Right hindlimb (tissue), 1 donor: Measurements from ENCODE around the gene VPS37C.
"Not testable (repeated sequence)": the region's sequence is repeated elsewhere in the genome, so short reads cannot be mapped to it uniquely, and the experiment has no call there.

ENCODE experiments used
- DNase-seq: peaks from one replicate; pipeline ENCODE4 v3.0.0-alpha.2; 2018

Gene VPS37C

GRCh38 chr11:61115498-61116224, 45.6 kb downstream of the VPS37C start:
- no peak for DNase-seq

GRCh38 chr11:61114913-61115312, 46.3 kb downstream of the VPS37C start:
- no peak for DNase-seq

- no peak for DNase-seq
Measured at GRCh38 chr11:61113201-61113600, 48.0 kb downstream of the VPS37C start.

GRCh38 chr11:61112575-61112974, 48.7 kb downstream of the VPS37C start:
- no peak for DNase-seq

GRCh38 chr11:61111786-61112517, 49.3 kb downstream of the VPS37C start:
- no peak for DNase-seq

- DNase-seq, result no peak
Measured at GRCh38 chr11:61111050-61111435, 50.2 kb downstream of the VPS37C start.

GRCh38 chr11:61110255-61111049, 50.8 kb downstream of the VPS37C start:
- DNase-seq, result no peak

- no peak for DNase-seq
Measured at GRCh38 chr11:61109671-61110070, 51.6 kb downstream of the VPS37C start.

GRCh38 chr11:61108847-61109585, 52.2 kb downstream of the VPS37C start:
- no peak for DNase-seq

GRCh38 chr11:61107888-61108287, 53.3 kb downstream of the VPS37C start:
- no peak for DNase-seq

- DNase-seq, result no peak
Measured at GRCh38 chr11:61106894-61107470, 54.2 kb downstream of the VPS37C start.

- no peak for DNase-seq
Measured at GRCh38 chr11:61106296-61106695, 54.9 kb downstream of the VPS37C start.

- no peak for DNase-seq
Measured at GRCh38 chr11:61104963-61105362, 56.3 kb downstream of the VPS37C start.

GRCh38 chr11:61103851-61104423, 57.3 kb downstream of the VPS37C start:
- no peak for DNase-seq

GRCh38 chr11:61102667-61103571, 58.3 kb downstream of the VPS37C start:
- no peak for DNase-seq

GRCh38 chr11:61098778-61099177, 62.4 kb downstream of the VPS37C start:
- DNase-seq, result no peak

GRCh38 chr11:61098261-61098660, 63.0 kb downstream of the VPS37C start:
- not testable (repeated sequence) for DNase-seq

- DNase-seq, result no peak
Measured at GRCh38 chr11:61095021-61095420, 66.2 kb downstream of the VPS37C start.

GRCh38 chr11:61094167-61094566, 67.1 kb downstream of the VPS37C start:
- not testable (repeated sequence) for DNase-seq

GRCh38 chr11:61092908-61093763, 68.1 kb downstream of the VPS37C start:
- no peak for DNase-seq
